ENCODE results near the gene PRXL2B.

PRXL2B gene

DNA sequence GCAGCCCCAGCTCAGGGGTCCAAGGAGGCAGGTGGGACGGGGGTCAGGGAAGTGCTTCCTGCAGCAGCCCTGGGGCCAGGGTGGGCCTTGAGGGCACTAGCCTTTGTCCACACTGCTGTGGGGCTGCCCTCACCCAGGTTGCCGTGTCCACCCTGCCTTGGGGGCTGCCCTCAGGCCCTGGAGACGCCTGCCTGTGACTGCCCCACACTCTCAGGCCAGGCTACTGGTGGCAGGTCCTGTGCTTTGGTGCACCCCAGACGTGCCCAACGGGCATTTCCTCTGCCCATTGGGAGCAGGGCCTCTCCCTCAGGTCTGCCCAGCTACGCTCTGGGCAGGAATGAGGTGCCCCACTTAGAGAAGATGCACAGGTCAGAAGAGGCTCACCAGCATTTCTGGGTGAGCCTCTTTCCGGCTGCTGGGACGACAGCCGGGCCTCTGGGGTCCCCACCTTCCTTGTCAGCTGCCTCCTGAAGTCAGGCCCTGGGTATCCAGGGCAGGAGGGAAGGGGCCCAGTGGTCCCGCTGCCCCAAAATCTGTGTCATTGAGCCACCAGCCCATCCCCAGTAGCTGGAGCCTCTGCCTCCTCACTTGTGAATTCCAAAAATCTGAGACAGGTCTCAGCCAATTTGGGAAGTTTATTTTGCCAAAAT is 48.9 kb downstream of the PRXL2B start:
- Mint-ChIP-seq H3K4me1 (peaks cover 3% of the 10 kb centered on the region), H3K27ac (no peak overlapping the region), H3K36me3 (ENCODE audit: low read depth) (peaks cover 3% of the 10 kb centered on the region), H3K27me3 (ENCODE audit: low read depth) (peaks cover 43% of the 10 kb centered on the region), H3K9me3 (peaks cover 7% of the 10 kb centered on the region), H3K4me3 (no peak overlapping the region)
- TF ChIP-seq, protein P1, sequence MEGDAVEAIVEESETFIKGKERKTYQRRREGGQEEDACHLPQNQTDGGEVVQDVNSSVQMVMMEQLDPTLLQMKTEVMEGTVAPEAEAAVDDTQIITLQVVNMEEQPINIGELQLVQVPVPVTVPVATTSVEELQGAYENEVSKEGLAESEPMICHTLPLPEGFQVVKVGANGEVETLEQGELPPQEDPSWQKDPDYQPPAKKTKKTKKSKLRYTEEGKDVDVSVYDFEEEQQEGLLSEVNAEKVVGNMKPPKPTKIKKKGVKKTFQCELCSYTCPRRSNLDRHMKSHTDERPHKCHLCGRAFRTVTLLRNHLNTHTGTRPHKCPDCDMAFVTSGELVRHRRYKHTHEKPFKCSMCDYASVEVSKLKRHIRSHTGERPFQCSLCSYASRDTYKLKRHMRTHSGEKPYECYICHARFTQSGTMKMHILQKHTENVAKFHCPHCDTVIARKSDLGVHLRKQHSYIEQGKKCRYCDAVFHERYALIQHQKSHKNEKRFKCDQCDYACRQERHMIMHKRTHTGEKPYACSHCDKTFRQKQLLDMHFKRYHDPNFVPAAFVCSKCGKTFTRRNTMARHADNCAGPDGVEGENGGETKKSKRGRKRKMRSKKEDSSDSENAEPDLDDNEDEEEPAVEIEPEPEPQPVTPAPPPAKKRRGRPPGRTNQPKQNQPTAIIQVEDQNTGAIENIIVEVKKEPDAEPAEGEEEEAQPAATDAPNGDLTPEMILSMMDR (IDR thresholded peaks at IDR 0.05; ENCODE audit: unreplicated experiment in 3 of 3) = no peak

DNA sequence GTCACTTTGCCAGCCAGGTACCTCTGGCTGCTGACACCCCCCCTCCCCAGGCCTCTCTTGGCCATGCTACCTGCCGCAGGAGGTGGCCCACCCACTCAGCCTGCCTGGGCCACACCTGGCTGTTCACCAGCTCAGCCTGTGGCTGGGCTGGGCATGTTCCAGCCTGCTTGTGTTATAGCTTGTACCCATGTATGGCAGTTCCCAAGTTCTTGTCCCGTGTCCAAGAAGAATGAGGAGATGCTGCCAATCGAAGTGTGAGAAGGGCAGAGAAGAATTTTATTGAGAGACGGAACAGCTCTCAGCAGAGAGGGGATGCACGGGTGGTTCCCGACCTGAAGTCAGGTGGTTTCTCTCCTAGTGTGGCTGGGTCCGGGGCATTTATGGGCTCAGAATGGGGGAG is 50.2 kb downstream of the PRXL2B start:
- Mint-ChIP-seq H3K9me3 (peaks cover 5% of the 10 kb centered on the region), H3K36me3 (ENCODE audit: low read depth) (no peaks in the 10 kb centered on the region), H3K4me1 (peaks cover 3% of the 10 kb centered on the region), H3K4me3 (peak overlapping the region in 1 of 3 experiments; percentile 2), H3K27ac (no peak overlapping the region), H3K27me3 (ENCODE audit: low read depth) (peaks cover 30% of the 10 kb centered on the region)
- TF ChIP-seq, protein P1 (IDR thresholded peaks at IDR 0.05; ENCODE audit: unreplicated experiment in 3 of 3) = no peak

DNA sequence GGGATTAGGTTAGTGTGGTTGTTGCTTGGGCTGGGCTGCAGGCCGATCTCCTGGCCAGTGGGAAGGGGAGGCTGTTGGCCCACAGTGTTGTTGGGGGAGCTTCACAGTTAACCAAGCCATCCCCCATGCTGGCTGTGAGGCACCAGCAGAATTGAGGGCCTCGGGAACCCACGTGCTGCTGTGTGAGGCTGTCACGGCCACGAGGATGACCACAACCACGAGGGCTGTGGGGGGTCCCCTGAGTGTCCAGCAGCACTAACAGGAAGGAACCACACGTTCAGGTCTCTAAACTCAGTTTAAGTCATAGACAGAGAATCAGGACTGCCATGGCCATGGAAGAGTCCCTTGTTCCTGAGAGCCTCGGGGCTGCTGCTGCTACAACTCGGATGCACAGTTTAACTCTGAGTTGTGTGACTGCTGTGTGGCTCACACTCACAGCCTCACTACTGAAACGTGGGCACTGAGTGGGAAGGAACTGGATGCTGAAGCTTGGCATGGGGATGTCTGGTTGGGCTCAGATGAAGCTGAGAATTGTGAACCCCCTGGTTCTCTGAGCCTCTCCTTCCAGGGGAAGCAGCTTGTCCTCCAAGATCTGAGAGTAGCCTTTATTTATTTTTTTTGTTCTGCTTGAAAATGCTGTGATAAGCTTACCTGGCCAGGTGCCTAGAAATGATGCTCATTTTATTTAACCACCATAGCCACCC is 51.0 kb downstream of the PRXL2B start:
- TF ChIP-seq, protein P1 (IDR thresholded peaks at IDR 0.05; ENCODE audit: unreplicated experiment in 3 of 3) = no peak
- Mint-ChIP-seq H3K9me3 (peaks cover 5% of the 10 kb centered on the region), H3K27me3 (ENCODE audit: low read depth) (peaks cover 23% of the 10 kb centered on the region), H3K4me3 (peak overlapping the region; percentile 19 to 62 (median 23)), H3K27ac (no peak overlapping the region), H3K4me1 (peaks cover 8% of the 10 kb centered on the region), H3K36me3 (ENCODE audit: low read depth) (no peaks in the 10 kb centered on the region)

DNA sequence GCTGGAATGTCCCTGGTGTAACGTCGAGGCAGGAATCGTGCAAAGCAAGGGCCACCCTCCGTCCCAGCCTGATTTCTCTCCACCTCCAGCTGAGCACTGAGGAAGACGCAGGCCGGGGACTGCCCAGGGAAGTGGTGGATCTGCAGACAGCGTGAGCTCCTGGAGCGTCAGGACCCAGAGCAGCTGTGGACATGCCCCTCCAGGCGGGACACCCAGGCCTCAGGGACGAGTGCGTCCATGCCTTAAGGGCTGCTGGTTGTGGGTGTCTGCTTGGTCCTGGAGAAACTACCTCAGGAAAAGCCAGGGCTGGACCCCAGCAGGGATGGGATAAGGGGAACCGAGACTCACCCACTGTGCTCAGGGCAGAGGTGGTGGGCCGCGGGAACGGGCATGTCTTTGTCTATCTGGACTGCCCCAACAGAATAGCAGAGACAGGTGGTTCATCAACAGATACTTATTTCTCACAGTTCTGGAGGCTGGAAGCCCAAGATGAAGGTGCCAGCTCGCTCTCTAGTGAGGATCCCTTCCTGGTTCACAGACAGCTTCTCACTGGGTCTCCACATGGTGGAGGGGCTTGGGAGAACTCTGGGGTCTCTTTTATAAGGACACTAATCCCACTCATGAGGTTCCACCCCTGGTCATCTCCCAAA is 52.0 kb downstream of the PRXL2B start:
- TF ChIP-seq, protein P1 (IDR thresholded peaks at IDR 0.05; ENCODE audit: unreplicated experiment in 3 of 3) = no peak
- peak overlapping the region; percentile 31 to 62 (median 34) for H3K4me3 Mint-ChIP-seq
- H3K9me3 Mint-ChIP-seq = peaks cover 5% of the 10 kb centered on the region
- H3K27me3 Mint-ChIP-seq (ENCODE audit: low read depth) = peaks cover 23% of the 10 kb centered on the region
- H3K36me3 Mint-ChIP-seq (ENCODE audit: low read depth) = no peaks in the 10 kb centered on the region
- no peak overlapping the region for H3K27ac Mint-ChIP-seq
- H3K4me1 Mint-ChIP-seq = peaks cover 5% of the 10 kb centered on the region

DNA sequence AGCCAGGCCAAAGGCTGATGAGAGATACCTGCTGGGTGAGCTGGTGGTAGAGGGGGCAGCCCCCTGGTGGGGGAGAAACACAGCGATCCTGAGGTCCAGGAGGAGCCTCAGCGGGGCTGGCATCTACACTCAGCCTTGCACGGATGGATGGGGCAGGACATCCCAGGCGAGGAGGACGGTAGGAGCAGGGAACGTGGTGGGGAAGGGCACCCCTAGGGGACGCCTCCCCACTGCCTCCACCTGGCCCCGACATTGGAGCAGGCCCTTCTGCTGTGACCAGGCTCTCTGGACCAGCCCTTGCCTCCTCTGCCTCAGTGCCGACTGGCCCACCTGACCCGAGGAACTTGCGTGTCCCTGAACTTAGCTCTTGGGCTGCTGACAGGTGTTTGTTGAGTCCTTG is 52.6 kb downstream of the PRXL2B start:
- Mint-ChIP-seq H3K27me3 (ENCODE audit: low read depth) (peaks cover 25% of the 10 kb centered on the region), H3K4me1 (peaks cover 5% of the 10 kb centered on the region), H3K36me3 (ENCODE audit: low read depth) (no peaks in the 10 kb centered on the region), H3K27ac (no peak overlapping the region), H3K9me3 (peaks cover 5% of the 10 kb centered on the region), H3K4me3 (peak overlapping the region; percentile 26 to 51 (median 42))
- TF ChIP-seq, protein P1 (IDR thresholded peaks at IDR 0.05; ENCODE audit: unreplicated experiment in 3 of 3) = no peak

All from nephron (organoid).